SKM-1 (cell line): ENCODE results near the gene CNEP1R1.
"Not testable (repeated sequence)": the region's sequence is repeated elsewhere in the genome, so short reads cannot be mapped to it uniquely, and the experiment has no call there.

Experiments used
- DNase-seq: peaks from one replicate; lab custom pipeline; 2025; ENCODE audit not compliant: unreplicated experiment; lab: John Stamatoyannopoulos, UW

The CNEP1R1 gene, protein sequence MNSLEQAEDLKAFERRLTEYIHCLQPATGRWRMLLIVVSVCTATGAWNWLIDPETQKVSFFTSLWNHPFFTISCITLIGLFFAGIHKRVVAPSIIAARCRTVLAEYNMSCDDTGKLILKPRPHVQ

DNA sequence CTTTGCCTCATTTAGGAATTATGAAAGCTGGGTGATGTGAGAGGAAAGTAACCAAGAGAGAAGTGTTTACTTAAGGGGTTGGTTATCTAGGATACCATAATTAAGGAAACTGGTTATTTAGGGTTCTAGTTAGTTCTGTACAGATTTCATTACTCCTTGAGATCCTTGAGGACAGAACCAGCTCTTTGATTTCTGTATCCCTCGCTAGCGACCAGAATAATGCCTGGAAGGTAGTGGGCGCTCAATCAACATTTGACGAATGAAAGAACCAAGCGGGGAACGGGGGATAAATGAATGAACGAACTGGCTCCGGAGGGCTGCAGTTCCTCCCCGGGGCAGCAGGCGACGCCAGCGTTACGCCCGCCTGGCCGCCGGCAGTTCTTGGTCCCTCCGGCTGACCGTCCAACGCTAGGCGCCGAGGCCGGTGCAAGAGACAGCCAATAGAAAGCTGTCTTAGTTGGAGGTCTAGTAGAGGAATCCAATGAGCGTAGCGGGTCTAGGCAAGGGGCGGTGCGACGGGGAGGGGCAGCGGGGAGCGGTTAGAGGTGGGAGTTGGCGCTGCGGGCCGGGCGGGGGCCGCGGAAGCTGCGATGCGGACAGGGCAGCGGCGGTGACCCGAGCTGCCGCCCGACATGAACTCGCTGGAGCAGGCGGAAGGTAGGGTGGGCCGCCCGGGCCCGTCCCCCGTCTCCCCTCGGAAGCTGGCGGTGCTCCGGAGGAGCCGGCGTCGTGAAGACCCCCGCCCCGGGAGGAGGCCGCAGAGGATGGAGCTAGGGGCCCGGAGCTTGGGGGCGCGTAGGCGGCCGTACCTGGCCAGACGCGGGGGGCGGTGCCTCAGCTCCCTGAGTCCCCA, at the start of gene CNEP1R1:
Gene CNEP1R1, plus strand, starts transcription at position 542 of the 853 bp plus-strand sequence. Its CDS starts 91 bp downstream, at position 633.
- DNase-seq, result peak; percentile 89

- no peak for DNase-seq
These were observed 47.6 kb upstream of the CNEP1R1 start for GRCh38 chr16:49977427-49977826.

GRCh38 chr16:49978569-49979326, 46.3 kb upstream of the CNEP1R1 start:
- no peak for DNase-seq

DNA sequence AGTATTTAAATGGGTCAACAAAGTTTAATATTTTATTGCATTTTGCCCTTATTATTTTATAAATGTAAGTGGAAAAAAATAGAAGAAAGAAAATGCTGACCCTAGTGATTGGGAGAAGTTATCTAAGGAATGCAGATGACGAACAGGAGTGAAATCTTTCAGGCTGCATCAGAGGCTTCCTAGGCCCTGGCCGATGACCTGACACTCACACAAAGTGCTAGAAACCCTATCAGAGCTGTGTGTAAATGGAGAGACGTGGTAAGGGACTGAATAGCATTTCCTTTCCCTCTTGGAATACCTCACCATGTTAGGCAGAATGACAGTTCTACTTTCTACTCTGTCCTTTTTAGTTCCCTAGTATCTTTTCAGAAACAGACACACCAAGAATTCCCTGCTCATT, 44.9 kb upstream of the CNEP1R1 start:
- DNase-seq, result no peak

DNA sequence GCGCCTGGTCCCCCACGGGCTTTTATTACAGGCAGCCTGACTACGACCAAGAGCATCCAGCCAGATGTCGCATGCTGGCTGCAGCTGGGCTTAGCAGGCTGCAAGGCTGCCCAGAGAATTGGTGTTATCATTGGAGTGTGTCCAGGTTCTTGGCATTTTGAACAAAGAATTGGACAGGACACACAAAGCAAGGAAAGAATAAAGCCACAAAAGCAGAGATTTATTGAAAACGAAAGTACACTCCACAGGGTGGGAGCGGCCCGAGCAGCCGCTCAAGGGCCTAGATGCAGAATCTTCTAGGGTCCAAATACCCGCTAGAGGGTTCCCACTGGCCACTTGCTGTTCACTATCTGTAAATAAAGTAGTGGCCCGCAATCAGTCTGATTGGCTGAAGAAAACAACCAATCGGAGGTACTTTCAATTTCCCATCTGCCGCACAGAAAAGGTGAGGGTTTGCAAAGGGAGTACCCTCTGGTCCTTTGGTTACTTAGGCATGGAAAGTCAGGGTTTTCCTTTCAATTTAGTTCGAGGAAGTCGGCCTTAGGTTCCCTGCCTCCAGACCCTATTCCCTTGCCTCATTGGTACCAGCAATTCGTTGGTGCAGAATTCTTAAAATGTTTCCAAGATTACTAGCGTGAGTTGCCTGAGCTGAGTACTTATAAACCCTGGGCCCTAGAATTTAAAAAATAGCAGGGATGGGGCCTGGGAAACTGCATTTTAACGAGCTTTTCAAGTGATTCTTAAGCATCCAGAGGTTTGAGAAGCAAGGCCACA, 38.5 kb upstream of the CNEP1R1 start:
- no peak for DNase-seq

- DNase-seq, result no peak
These were observed 37.6 kb upstream of the CNEP1R1 start for GRCh38 chr16:49987381-49987780.

GRCh38 chr16:49992825-49993224, 32.2 kb upstream of the CNEP1R1 start:
- no peak for DNase-seq

DNA sequence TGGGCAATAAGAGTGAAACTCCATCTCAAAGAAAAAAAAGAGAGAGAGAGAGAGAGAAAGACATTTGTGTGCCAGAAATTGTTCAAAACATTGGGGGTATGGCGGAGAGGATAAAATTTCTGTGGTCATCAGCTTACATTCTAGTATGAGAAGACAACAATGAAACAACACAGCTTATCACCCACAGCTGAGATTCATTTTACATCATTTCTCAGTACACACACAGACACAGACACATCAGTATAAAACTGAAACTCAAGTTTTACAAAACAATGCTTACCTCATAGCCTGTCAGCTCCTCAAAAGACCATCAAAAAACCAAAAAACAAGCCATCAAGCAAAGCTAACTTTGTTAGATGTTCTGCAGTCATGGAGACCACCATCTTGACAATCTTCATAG, 31.4 kb upstream of the CNEP1R1 start:
- no peak for DNase-seq

GRCh38 chr16:49994006-49994405, 31.0 kb upstream of the CNEP1R1 start:
- no peak for DNase-seq

DNA sequence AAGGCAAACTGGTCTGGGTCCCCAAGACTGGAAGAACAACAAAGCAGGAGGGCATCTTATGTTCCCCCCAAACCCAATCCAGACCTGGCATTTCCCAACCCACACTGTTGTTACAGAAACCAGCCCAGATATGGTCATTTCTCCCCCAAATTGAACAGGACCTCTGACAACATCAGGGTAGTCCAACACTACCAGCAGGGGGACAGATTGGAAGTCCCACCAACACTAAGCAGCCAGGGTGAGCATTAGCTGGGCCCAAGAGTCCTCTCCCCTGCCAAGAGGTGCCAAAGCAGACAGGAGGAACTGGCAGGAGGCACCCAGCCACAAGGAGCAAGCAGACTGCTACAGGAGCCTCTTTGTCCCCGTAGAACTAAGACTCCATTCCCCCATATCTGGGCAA, 29.3 kb upstream of the CNEP1R1 start:
- DNase-seq, result no peak

DNA sequence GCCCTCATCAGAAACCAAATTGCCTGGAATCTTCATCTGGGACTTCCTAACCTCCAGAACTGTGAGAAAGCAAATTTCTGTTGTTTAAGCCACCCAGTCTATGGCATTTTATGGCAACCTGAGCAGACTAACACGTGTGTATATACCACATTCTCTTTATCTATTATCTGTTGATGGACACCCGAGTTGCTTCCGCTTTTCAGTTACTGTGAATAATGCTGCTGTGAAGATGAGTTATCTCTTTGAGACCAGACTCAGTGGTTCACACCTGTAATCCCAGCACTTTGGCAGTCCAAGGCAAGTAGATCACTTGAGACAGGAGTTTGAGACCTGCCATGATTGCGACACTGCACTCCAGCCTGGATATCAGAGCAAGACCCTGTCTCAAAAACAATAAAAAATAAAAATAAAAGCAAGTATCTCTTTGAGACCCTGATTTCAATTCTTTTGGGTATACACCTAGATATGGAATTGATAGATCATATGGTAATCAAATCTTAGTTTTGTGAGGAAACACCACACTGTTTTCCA, 27.2 kb upstream of the CNEP1R1 start:
- DNase-seq, result no peak

GRCh38 chr16:49998991-49999390, 26.0 kb upstream of the CNEP1R1 start:
- no peak for DNase-seq

- DNase-seq, result no peak
These were observed 23.9 kb upstream of the CNEP1R1 start for GRCh38 chr16:50001144-50001543.

DNA sequence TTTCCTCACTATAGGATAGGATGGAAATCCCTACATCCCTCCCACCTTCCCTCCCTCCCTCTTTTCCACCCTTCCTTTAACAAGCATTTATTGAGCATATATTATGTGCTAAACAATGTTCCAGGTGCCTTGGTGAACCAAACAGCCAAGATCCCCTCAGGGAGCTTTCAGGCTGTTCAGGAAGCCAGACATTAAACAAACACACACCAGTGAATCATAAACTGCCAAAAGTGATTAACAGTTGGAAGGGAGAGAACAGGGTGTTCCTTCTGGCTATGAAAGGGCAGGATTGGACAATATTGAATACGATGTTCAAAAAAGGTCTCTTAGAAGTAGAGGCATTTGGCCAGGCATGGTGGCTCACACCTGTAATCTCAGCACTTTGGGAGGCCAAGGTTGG, 22.8 kb upstream of the CNEP1R1 start:
- DNase-seq, result no peak

GRCh38 chr16:50004239-50004638, 20.8 kb upstream of the CNEP1R1 start:
- no peak for DNase-seq

DNA sequence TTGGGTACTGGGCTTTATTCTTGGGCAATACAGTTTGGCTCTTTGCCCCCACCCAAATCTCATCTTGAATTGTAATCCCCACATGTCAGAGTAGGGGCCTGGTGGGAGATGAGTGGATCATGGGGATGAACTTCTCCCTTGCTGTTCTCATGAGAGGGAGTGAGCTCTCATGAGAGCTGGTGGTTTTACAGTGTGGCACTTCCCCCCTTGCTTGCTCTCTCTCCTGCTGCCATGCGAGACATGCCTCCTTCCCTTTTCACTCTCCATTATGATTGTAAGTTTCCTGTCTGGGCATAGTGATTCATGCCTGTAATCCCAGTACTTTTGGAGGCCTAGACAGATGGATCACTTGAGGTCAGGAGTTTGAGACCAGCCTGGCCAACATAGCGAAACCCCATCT, 18.1 kb upstream of the CNEP1R1 start:
- DNase-seq, result no peak

GRCh38 chr16:50007744-50008143, 17.3 kb upstream of the CNEP1R1 start:
- DNase-seq, result no peak

DNA sequence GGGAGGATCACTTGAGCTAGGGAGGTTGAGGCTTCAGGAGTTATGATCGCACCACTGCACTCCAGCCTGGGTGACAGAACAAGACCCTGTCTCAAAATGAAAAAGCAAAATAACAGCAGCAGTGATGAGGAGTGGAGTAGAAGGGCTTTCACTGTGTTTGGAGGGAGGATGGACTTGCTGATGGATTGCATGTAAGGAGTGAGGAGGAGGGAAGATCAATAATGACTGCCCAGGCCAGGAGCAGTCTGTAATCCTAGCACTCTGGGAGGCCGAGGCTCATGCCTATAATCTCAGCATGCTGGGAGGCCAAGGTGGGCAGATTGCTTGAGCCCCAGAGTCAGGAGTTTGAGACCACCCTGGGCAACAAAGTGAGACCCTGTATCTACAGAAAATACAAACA, 14.8 kb upstream of the CNEP1R1 start:
- DNase-seq, result no peak

DNA sequence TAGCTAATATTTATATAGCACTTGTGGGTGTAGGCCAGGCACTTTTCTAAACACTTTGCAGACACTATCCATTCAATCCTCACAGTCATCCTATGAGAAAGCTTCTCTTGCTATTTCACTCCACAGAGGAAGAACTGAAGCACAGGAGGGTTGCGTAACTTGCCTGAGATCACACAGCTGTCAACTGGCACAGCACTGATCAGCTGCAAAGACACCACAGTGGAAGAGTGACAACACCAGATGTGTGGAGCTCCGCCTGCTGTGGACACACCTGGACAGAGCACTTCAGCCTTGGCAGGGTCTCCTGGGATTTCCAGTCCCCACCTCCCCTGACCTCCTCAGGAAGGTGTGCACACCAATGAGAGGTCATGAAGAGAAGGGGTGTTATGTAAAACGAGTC, 13.3 kb upstream of the CNEP1R1 start:
- peak; percentile 39 for DNase-seq

DNA sequence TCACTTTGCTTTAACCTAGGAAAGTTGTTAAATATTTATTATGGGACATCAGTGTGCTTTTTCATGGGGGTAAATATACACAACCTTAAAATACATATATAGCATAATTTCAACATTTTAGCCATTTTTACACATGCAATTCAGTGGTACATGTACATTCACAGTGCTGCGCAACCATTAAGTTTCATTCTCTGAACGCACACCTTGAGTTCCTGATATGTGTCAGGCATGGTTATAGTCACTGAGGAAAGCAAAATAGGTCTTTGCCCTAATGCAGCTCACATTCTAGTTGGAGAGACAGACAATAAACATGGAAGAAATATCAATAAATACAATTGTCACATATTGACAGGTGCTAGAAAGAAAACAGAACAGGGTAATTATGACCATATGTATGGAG, 12.8 kb upstream of the CNEP1R1 start:
- DNase-seq, result no peak

GRCh38 chr16:50014211-50014610, 10.8 kb upstream of the CNEP1R1 start:
- DNase-seq, result not testable (repeated sequence)
